GM21526 (cell line): ENCODE measurements around the gene TP53TG5.
"Not testable (repeated sequence)": the region's sequence is repeated elsewhere in the genome, so short reads cannot be mapped to it uniquely, and the experiment has no call there.

ENCODE experiments used
- ATAC-seq: cut with Tn5 transposase; IDR thresholded peaks from one replicate; pipeline ENCODE4 v1.9.1; 2021; ENCODE audit warnings: moderate library complexity; ENCODE audit not compliant: unreplicated experiment, low FRiP score

TP53TG5 gene

GRCh38 chr20:45368221-45368980, 9.7 kb downstream of the TP53TG5 start:
- peak; percentile 82 for ATAC-seq

DNA sequence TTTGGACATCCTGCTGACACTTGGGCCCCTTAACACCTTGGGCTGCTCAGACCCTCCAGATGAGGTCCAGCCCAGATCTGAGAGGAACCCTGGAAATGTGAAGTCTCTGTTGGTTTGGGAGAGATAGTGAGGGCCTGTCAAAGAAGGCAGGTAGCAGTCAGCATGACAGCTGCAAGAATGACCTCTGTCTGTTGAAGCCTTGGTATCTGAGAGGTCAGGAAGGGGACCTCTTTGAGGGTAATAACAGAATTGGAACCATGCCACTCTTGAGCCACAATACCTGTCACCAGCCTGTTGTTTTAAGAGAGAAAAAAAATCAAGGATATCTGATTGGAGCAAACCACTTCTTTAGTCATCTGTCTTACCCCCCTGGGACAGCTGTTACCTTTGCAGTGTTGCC, 11.0 kb downstream of the TP53TG5 start:
- no peak for ATAC-seq

DNA sequence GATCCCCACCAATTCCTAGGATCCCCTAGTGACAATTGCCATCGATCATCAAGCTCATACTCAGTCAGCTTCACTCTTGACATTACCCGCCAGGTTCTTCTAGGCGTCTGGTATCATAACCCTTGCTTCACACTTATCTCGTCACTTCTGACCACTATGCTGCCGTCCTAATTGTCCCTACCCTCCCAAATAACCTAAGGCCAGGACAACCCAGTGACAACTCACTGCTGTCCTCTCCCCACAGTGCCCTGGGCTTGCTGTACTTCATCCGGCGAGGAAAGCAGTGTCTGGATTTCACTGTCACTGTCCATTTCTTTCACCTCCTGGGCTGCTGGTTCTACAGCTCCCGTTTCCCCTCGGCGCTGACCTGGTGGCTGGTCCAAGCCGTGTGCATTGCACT, 11.5 kb downstream of the TP53TG5 start:
- ATAC-seq: no peak

DNA sequence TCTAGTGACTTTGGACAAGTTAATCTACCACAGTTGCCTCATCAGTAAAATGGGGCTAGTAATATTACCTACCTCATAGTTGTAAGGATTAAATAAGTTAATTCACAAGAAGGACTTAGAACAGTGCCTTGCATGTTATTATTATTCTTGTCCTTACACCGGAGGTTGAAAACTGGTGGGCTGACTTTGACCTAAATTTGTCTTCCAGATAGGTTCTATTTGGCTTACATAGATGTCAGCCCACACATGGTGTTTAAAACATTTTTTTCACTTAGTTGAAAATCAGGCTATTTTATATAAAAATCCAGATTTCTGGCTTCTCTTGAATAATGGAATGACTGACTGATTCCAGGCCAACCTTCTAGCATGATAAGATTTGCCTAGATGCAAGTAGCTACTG, 11.9 kb downstream of the TP53TG5 start:
- no peak for ATAC-seq

- no peak for ATAC-seq
Observed at GRCh38 chr20:45365444-45365970, 12.6 kb downstream of the TP53TG5 start.

GRCh38 chr20:45363611-45364492, 14.3 kb downstream of the TP53TG5 start:
- ATAC-seq: no peak

GRCh38 chr20:45362804-45363610, 15.1 kb downstream of the TP53TG5 start, which contains the start of gene SYS1:
TSS of gene SYS1 (plus strand) at chr20:45363156. CDS start at chr20:45363532, 376 bp downstream.
- peak; percentile 87 for ATAC-seq

DNA sequence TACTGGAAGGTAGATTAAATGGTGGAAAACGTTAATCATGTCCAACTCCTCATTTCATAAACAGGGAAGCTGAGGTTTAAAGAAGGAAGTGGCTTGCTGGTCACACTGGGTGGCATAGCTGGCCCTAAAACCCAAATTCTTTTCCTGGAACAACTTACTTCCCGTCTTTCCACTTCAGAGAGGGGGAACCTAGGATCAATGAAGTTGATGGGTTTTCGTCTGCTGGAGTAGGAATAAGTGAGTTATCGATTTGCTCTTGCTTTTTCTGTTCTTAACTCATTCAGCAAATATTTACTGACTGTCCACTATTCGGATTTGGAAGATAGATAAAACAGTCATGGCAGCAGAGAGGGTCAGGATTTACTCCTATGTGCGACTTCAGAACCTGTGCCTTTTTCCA, 16.3 kb downstream of the TP53TG5 start:
- no peak for ATAC-seq

DNA sequence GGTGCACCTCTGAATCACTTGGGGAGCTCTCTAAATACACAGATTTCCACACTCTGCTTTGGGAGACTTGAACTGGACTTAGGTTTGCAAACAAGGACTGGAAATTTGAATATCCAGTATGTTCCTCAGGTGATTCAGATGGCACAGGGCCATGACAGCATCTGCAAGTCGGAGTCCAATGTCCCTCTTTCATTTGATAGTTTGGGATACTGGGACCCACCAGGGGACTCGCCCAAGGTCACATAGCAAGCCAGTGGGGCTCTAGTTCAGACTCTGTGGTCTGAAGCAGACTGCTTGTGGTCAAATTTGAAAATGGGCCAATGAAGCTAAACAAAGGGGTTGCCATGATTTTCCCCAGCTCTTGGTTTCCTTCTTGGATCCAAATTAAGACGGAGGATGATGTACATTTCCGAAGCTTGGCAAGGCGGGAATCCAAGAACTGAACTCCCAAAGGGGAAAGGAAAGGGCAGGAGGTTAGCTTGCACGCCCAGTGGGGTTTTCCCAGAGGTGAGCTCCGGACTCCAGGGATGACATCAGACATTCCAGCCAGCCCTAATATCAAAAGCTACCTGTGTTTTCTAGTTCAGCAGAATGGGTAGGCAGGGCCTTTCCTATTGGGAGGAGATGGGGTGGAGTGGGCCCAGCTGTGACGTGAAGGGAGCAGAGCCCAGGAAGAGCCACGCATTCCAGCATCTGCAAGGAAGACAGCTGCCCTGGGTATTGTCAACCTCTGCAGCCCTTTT, 18.5 kb downstream of the TP53TG5 start:
- no peak for ATAC-seq

DNA sequence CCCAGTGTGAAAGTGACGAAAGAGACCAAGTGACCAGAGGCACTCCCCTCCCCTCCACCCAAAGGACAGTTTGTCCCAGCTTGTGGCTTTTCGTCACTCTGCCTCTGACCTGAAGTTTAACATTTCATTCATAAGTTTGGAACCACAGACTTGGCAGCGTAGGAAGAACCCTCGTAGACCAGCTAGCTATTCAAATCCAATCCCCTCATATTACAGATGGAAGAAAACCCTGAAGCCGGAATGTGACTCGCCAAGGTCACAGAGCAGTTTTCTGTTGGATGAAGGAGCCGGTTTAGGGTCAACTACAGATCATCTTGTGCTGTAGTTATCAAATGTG, 19.1 kb downstream of the TP53TG5 start:
- ATAC-seq: no peak

- ATAC-seq: no peak
Observed at GRCh38 chr20:45358282-45359068, 19.6 kb downstream of the TP53TG5 start.

GRCh38 chr20:45355209-45356084, 22.7 kb downstream of the TP53TG5 start:
- no peak for ATAC-seq

DNA sequence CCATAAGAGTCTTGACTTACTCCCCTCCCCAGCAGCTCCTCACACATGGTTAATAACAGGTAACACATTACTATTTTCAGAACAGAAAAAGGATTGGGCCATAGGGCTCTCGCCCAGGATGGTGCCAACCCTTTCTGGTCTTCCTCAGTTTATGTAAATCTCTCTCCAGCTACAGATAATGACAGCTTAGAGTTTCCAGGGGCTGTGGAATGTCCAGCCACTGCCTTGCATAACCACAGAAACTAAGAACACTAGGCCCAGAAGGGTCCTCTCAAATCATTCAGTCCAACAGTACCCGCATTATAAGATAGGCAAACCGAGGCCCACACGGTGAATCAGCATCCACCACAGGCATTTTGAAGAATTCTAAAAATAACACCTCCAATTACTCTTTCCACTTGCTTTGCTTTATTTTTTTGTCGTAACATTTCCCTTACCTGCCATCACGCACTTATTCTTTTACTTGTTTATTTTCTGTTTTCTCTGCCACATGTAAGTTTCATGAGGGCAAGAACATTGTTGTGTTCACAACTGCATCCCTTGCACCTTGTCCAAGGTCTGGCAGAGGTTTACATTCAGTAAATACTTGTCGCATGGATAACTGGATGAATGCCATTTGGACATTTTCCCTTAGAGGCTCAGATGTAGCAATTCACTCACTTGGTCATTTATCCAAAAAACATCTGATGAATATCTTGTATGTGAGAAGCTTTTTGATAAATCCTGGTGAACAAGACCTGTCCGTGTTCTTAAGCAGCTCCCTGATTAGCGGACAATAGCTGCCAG, 23.5 kb downstream of the TP53TG5 start:
- no peak for ATAC-seq

DNA sequence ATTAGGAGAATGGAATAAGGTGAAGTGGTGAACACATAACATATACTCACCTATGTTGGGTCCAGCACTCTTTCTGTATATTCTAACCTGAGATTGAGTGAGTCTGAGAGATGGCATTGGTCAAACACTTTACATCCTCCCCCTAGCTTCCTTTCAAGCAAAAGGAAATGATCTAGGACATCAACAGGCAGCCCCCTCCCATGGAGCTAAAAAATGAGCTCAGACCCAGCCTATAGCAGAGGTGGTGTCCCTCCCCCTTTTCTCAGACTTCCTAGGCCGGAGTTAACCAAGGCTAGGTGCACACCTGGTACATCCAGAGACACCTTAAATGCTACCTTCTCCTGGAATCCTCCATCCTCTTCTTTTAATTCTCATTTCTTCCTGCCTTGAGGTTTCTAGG, 24.4 kb downstream of the TP53TG5 start:
- no peak for ATAC-seq

DNA sequence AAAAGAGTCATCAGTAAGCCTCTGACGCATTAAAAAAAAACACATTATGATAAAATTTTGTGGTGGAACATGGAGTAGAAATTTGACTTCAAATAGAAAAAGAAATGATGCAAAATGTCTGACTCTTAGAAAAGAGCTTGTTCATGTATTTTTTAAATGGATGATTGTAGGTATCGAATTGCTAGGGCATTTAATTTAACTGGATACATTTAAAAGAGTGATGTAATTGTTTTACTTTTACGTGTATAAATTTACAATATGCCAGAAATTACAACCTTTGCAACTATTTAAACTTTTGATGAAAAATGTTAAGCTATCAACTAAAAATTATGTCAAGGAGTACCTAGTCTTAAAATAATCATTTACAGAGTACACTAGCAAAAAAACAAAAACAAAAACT, 25.4 kb downstream of the TP53TG5 start:
- no peak for ATAC-seq

DNA sequence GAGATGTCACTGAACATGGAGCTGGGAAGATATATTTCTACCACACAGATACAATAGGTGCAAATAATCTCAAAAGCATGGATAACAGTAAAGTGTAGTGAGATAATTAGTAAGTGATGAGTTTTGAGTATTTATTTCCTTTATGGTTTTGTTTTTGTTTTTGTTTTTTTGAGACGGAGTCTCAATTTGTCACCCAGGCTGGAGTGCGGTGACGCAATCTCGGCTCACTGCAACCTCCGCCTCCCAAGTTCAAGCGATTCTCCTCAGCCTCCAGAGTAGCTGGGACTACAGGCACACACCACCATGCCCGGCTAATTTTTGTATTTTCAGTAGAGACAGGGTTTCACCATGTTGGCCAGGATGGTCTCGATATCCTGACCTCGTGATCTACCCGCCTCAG, 27.3 kb downstream of the TP53TG5 start:
- not testable (repeated sequence) for ATAC-seq

- ATAC-seq: no peak
Observed at GRCh38 chr20:45350217-45350616, 27.9 kb downstream of the TP53TG5 start.
